ENCODE results near the gene MRPL23. TPM values are rescaled to one million over a fixed set of nuclear protein-coding genes. Genes with fewer than 3 reads are reported as not detected.

Gene MRPL23
- total RNA-seq, 1 experiment from 2014 or later: 109 TPM

DNA sequence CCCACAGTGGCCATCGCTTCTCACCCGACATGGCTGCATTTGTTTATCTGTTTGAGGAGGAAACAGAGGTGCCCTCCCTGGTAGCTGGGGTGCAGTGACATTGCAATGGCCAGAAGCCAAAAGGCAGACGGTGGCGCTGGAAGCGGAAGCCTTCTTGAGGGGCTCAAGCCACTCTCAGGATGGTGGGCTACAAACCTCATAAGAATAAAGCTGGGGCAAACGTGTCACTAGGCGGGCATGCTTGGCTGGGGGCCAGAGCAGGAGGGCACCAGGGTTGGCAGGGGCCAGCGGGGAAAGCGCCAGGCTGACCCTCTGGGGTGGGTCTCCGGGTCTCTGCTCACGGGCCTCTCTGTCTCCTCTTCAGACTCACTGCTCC lies 15.0 kb upstream of the MRPL23 start:
- no TSS peak for BruUV-seq (replicated peaks)
- H3K36me3 ChIP-seq (ENCODE audit: control insufficient read depth in 1 of 2, insufficient read depth in 2 of 2, low read length in 2 of 2): no peaks in the 10 kb centered on the region
- ChIA-PET RAD21 (ENCODE audit: low non-redundant PET in 1 of 2, low total read pairs in 2 of 2, uncharacterized antibody in 2 of 2, unreplicated experiment in 2 of 2) (no interaction called here), CTCF (no interaction called here), POLR2A (no interaction called here)
- no peak for DNase-seq (ENCODE audit: low read depth, low spot score)
- no peak overlapping the region for H2AFZ ChIP-seq (ENCODE audit: low read depth, low read length, poor library complexity, severe bottlenecking)
- H3K9ac ChIP-seq (ENCODE audit: low read length): no peak overlapping the region
- TF ChIP-seq RAD21 (IDR thresholded peaks at IDR 0.05; ENCODE audit: low read depth): no peak
- no peak for TF ChIP-seq SP1 (IDR thresholded peaks at IDR 0.05; ENCODE audit: low read depth)
- TF ChIP-seq ZNF274 (IDR thresholded peaks at IDR 0.05; ENCODE audit: low read depth, low read length): no peak
- no peak for TF ChIP-seq POLR2A (IDR thresholded peaks at IDR 0.05; ENCODE audit: borderline replicate concordance, extremely low read depth, insufficient read depth, insufficient read length)
- TF ChIP-seq, protein P1, sequence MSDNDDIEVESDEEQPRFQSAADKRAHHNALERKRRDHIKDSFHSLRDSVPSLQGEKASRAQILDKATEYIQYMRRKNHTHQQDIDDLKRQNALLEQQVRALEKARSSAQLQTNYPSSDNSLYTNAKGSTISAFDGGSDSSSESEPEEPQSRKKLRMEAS (IDR thresholded peaks at IDR 0.05): no peak
- no peak for TF ChIP-seq SRF (IDR thresholded peaks at IDR 0.05; ENCODE audit: low read depth)
- no peak for TF ChIP-seq CEBPB (IDR thresholded peaks at IDR 0.05; ENCODE audit: low read depth)
- no peak for TF ChIP-seq POLR2AphosphoS5 (IDR thresholded peaks at IDR 0.05; ENCODE audit: low read depth, low read length)
- TF ChIP-seq, protein P2, sequence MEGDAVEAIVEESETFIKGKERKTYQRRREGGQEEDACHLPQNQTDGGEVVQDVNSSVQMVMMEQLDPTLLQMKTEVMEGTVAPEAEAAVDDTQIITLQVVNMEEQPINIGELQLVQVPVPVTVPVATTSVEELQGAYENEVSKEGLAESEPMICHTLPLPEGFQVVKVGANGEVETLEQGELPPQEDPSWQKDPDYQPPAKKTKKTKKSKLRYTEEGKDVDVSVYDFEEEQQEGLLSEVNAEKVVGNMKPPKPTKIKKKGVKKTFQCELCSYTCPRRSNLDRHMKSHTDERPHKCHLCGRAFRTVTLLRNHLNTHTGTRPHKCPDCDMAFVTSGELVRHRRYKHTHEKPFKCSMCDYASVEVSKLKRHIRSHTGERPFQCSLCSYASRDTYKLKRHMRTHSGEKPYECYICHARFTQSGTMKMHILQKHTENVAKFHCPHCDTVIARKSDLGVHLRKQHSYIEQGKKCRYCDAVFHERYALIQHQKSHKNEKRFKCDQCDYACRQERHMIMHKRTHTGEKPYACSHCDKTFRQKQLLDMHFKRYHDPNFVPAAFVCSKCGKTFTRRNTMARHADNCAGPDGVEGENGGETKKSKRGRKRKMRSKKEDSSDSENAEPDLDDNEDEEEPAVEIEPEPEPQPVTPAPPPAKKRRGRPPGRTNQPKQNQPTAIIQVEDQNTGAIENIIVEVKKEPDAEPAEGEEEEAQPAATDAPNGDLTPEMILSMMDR (IDR thresholded peaks at IDR 0.05 in 2 of 3, conservative IDR thresholded peaks at IDR 0.05 in 1 of 3; ENCODE audit: borderline replicate concordance in 1 of 3, insufficient read depth in 1 of 3, low read depth in 2 of 3, low read length in 2 of 3): no peak
- no peak for TF ChIP-seq EZH2 (IDR thresholded peaks at IDR 0.05)
- TF ChIP-seq ZFX (IDR thresholded peaks at IDR 0.05): no peak
- no peak for TF ChIP-seq YY1 (IDR thresholded peaks at IDR 0.05; ENCODE audit: extremely low read depth, insufficient replicate concordance, low read depth, low read length)
- TF ChIP-seq CBX3 (IDR thresholded peaks at IDR 0.05; ENCODE audit: low read depth): no peak
- no peak for TF ChIP-seq EGR1 (IDR thresholded peaks at IDR 0.05; ENCODE audit: low read depth)
- no peak for TF ChIP-seq EZH2phosphoT487 (IDR thresholded peaks at IDR 0.05; ENCODE audit: borderline replicate concordance)
- TF ChIP-seq, protein P3, sequence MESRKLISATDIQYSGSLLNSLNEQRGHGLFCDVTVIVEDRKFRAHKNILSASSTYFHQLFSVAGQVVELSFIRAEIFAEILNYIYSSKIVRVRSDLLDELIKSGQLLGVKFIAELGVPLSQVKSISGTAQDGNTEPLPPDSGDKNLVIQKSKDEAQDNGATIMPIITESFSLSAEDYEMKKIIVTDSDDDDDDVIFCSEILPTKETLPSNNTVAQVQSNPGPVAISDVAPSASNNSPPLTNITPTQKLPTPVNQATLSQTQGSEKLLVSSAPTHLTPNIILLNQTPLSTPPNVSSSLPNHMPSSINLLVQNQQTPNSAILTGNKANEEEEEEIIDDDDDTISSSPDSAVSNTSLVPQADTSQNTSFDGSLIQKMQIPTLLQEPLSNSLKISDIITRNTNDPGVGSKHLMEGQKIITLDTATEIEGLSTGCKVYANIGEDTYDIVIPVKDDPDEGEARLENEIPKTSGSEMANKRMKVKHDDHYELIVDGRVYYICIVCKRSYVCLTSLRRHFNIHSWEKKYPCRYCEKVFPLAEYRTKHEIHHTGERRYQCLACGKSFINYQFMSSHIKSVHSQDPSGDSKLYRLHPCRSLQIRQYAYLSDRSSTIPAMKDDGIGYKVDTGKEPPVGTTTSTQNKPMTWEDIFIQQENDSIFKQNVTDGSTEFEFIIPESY (IDR thresholded peaks at IDR 0.05; ENCODE audit: extremely low read depth, insufficient replicate concordance, low read length): no peak
- ATAC-seq: no peak
- H3K79me2 ChIP-seq (ENCODE audit: insufficient read depth, low read length): no peaks in the 10 kb centered on the region
- no peak overlapping the region for H3K4me3 ChIP-seq (replicated peaks in 1 of 2; ENCODE audit: low read depth in 1 of 2, low read length in 2 of 2)
- H3K27me3 ChIP-seq (ENCODE audit: insufficient read depth, low read length): no peaks in the 10 kb centered on the region
- no peaks in the 10 kb centered on the region for H4K20me1 ChIP-seq (ENCODE audit: insufficient read depth)
- no peaks in the 10 kb centered on the region for H3K9me3 ChIP-seq (ENCODE audit: control insufficient read depth in 1 of 2, insufficient read depth in 1 of 2, low read depth in 1 of 2, low read length in 2 of 2)
- intact Hi-C loops (cut with micrococcal nuclease): no loop called here
- H3K9me2 ChIP-seq (ENCODE audit: insufficient read depth): no peaks in the 10 kb centered on the region
- no peak overlapping the region for H3K4me2 ChIP-seq (ENCODE audit: low read length)
- no peak overlapping the region for H3K27ac ChIP-seq (ENCODE audit: low read depth, low read length)
- no peaks in the 10 kb centered on the region for H3K4me1 ChIP-seq (ENCODE audit: control insufficient read depth in 1 of 2, insufficient read depth in 2 of 2, low read length in 2 of 2)

Data from HCT116 (cell line).